NT2/D1 (cell line): ENCODE results near the gene DAB2IP.

ENCODE experiments used
- SUZ12 ChIP-seq: IDR thresholded peaks from 2 replicates; pipeline ENCODE4 v1.6.1; 2011; ENCODE audit not compliant: insufficient read length, insufficient read depth; ENCODE audit errors: extremely low read depth
- YY1 ChIP-seq: IDR thresholded peaks from 2 replicates; pipeline ENCODE4 v1.6.1; 2011; ENCODE audit not compliant: insufficient read length, insufficient read depth
- ZNF274 ChIP-seq: IDR thresholded peaks from 2 replicates; pipeline ENCODE4 v1.6.1; 2011; ENCODE audit warnings: mild to moderate bottlenecking, low read depth, low read length

- TF ChIP-seq ZNF274 (no peak), YY1 (no peak), SUZ12 (no peak)
These were observed 76.0 kb downstream of the DAB2IP start for GRCh38 chr9:121727295-121728020.
